Lower lobe of right lung (tissue), 2 donors: Measurements from ENCODE around the gene FAF1. TPM values are rescaled to one million over a fixed set of nuclear protein-coding genes. Genes with fewer than 3 reads are reported as not detected.

Experiments
- ATAC-seq, 2 donors: fragments of 200-7000 bp; cut with Tn5 transposase; one replicate each; pipeline ENCODE4 v1.9.1; 2020 to 2022; ENCODE audit warnings: mild to moderate bottlenecking in 2 of 2, moderate library complexity in 2 of 2
- DNase-seq: peaks from one replicate; pipeline ENCODE4 v3.0.0-alpha.2; 2020
- H3K27ac ChIP-seq: fragments of 200-600 bp; one replicate; pipeline ENCODE4 v1.8.0; 2022
- H3K27me3 ChIP-seq: fragments of 200-600 bp; one replicate; pipeline ENCODE4 v1.8.0; 2022; ENCODE audit warnings: low read depth
- H3K36me3 ChIP-seq: fragments of 200-600 bp; one replicate; pipeline ENCODE4 v1.8.0; 2022; ENCODE audit warnings: mild to moderate bottlenecking
- H3K4me1 ChIP-seq: fragments of 200-600 bp; one replicate; pipeline ENCODE4 v1.8.0; 2022
- H3K4me3 ChIP-seq: fragments of 200-600 bp; one replicate; pipeline ENCODE4 v1.8.0; 2022; ENCODE audit warnings: mild to moderate bottlenecking
- H3K9me3 ChIP-seq: fragments of 200-600 bp; one replicate; pipeline ENCODE4 v1.8.0; 2022
- CTCF ChIP-seq: fragments of 200-600 bp; IDR thresholded peaks from one replicate; pipeline ENCODE4 v1.8.0; 2022; ENCODE audit warnings: antibody characterized with exemption, mild to moderate bottlenecking
- intact Hi-C: fragments of 100-400 bp; cut with DNase I; formaldehyde crosslinking; loops from one replicate; pipeline ENCODE4 v1.11.0; 2022
- total RNA-seq: library from RNA; stranded (reverse); fragmentation: NEBNext Ultra II Directional; extraction: Animal tissue kit (Norgen Biotek cat#: 25700); gene quantifications from one replicate; pipeline ENCODE4 v1.2.1, GENCODE V29; 2021
- donor health status: DM: no; HTN: yes; CAD: no; lungs with severe emphysema.

Gene FAF1
- total RNA-seq, 1 donor from 2014 or later = 45.0 TPM

DNA sequence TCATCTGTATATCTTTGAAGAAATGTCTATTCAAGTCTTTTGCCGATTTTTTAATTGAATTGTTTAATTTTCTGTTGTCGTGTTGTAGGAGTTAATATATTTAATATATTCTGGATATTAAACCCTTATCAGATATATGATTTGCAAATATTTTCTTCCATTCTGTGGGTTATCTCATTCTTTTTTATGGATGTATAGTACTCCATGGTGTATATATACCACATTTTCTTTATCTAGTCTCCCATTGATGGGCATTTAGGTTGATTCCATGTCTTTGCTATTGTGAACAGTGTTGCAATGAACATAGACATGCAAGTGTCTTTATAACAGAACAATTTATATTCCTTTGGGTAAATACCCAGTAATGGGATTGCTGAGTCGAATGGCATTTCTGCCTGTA, 436.5 kb downstream of the FAF1 start:
- no peak for DNase-seq
- Histone ChIP-seq H3K27ac (no peak overlapping the region), H3K9me3 (peaks cover 3% of the 10 kb centered on the region), H3K4me3 (no peak overlapping the region), H3K27me3 (no peaks in the 10 kb centered on the region), H3K4me1 (no peaks in the 10 kb centered on the region), H3K36me3 (no peaks in the 10 kb centered on the region)
- no peak for TF ChIP-seq CTCF
- no peak for ATAC-seq
- intact Hi-C loops = no loop called here

DNA sequence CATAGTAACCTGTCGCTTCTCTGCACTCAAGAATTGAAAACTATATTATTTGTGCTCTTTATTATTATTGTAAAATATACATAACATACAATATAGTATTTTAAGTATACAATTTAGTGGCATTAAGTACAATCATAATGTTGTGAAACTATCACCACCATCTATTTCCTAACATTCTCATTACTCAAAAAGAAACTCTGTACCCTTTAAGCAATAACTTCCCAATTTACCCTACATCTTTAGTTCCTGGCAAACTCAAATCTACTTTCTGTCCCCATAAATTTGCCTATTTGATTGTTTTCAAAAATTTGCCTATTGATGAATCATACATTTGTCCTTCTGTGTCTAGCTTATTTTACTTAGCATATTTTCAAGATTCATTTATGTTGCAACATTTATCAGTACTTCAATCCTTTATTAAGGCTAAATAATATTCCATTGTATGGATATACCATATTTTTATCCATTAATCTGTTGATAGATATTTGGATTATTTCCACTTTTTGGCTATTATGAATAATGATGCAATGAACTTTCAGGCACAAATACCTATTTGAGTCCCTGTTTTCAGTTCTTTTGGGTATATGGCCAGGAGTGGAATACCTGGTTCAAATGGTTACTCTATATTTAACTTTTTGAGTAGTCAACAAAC, 437.2 kb downstream of the FAF1 start:
- Histone ChIP-seq H3K9me3 (peaks cover 3% of the 10 kb centered on the region), H3K27ac (no peak overlapping the region), H3K4me3 (no peak overlapping the region), H3K27me3 (no peaks in the 10 kb centered on the region), H3K4me1 (no peaks in the 10 kb centered on the region), H3K36me3 (no peaks in the 10 kb centered on the region)
- no peak for TF ChIP-seq CTCF
- intact Hi-C loops = no loop called here
- DNase-seq (no peak), ATAC-seq (no peak)

- no peaks in the 10 kb centered on the region for H3K27me3 ChIP-seq
- ATAC-seq = no peak
- H3K36me3 ChIP-seq = no peaks in the 10 kb centered on the region
- TF ChIP-seq CTCF = no peak
- DNase-seq = no peak
- intact Hi-C loops = no loop called here
- H3K4me3 ChIP-seq = no peak overlapping the region
- H3K4me1 ChIP-seq = no peaks in the 10 kb centered on the region
- peaks cover 3% of the 10 kb centered on the region for H3K9me3 ChIP-seq
- no peak overlapping the region for H3K27ac ChIP-seq
Observed at GRCh38 chr1:50521703-50522102, 438.4 kb downstream of the FAF1 start.

DNA sequence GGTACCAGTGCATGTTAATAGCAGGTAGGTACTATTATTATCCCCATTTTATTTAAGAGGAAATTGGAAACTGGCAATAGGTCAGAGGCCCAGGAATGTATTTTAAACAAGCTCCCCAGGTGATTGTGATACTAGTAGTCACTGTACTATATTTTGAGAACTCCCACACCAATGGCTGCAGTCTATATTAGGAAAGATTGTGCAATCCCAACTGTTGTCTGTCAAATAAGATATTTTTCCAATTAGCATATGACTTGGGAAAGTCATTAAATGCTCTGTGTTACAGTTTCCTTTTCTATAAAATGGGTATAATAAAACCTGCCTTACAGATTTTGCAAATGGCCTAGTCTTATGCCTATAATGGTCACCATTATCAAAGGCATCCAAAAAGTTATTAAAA, 442.6 kb downstream of the FAF1 start:
- no peaks in the 10 kb centered on the region for H3K9me3 ChIP-seq
- no peak overlapping the region for H3K27ac ChIP-seq
- intact Hi-C loops = no loop called here
- no peak overlapping the region for H3K4me3 ChIP-seq
- no peak for ATAC-seq
- TF ChIP-seq CTCF = no peak
- H3K36me3 ChIP-seq = no peaks in the 10 kb centered on the region
- no peaks in the 10 kb centered on the region for H3K27me3 ChIP-seq
- no peak for DNase-seq
- no peaks in the 10 kb centered on the region for H3K4me1 ChIP-seq

DNA sequence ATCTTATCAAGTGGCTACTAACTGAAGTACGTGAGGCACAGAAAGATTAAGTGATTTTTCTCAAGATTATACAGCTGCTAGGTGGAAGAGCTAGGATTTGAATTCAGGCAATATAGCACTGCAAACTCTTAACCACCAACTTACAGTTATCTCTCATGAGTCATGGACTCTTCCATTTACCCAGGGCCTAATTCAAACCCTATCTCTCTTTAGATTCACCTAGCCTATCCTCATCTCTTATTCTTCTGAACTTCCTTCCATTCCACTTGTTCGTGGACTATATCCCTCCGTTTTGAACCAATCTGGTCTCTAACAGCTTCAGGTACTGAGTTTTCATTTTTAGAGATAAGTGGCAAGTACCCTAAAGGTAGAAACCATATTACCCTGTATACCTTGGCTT, 444.0 kb downstream of the FAF1 start:
- Histone ChIP-seq H3K4me1 (no peaks in the 10 kb centered on the region), H3K27ac (no peak overlapping the region), H3K36me3 (no peaks in the 10 kb centered on the region), H3K4me3 (no peak overlapping the region), H3K9me3 (no peaks in the 10 kb centered on the region), H3K27me3 (no peaks in the 10 kb centered on the region)
- ATAC-seq (no peak), DNase-seq (no peak)
- intact Hi-C loops = no loop called here
- TF ChIP-seq CTCF = no peak
